ENCODE data around the gene CRK.
"Not testable (repeated sequence)": the region's sequence is repeated elsewhere in the genome, so short reads cannot be mapped to it uniquely, and the experiment has no call there.

Gene CRK

GRCh38 chr17:1420163-1420562 lies 35.9 kb downstream of the CRK start:
- DNase-seq, result no peak

- not testable (repeated sequence) for DNase-seq
These were observed 37.6 kb downstream of the CRK start for GRCh38 chr17:1418476-1418875.

- no peak for DNase-seq
These were observed 39.6 kb downstream of the CRK start for GRCh38 chr17:1416414-1416813.

- no peak for DNase-seq
These were observed 41.4 kb downstream of the CRK start for GRCh38 chr17:1414634-1415033.

- no peak for DNase-seq
These were observed 41.9 kb downstream of the CRK start for GRCh38 chr17:1414001-1414574.

GRCh38 chr17:1413281-1413791 lies 42.7 kb downstream of the CRK start:
- peak; percentile 57 for DNase-seq

- DNase-seq, result no peak
These were observed 43.6 kb downstream of the CRK start for GRCh38 chr17:1412185-1413110.

- DNase-seq, result no peak
These were observed 53.8 kb downstream of the CRK start for GRCh38 chr17:1402262-1402586.

- DNase-seq, result peak; percentile 96
These were observed 56.1 kb downstream of the CRK start, which contains the start of gene YWHAE for GRCh38 chr17:1399679-1400512. TSS of gene YWHAE (minus strand) at chr17:1400222. CDS start at chr17:1400110, 112 bp downstream.

- peak; percentile 54 for DNase-seq
These were observed 56.9 kb downstream of the CRK start for GRCh38 chr17:1398931-1399678.

GRCh38 chr17:1398028-1398427 lies 58.0 kb downstream of the CRK start:
- no peak for DNase-seq

GRCh38 chr17:1395876-1396665 lies 60.0 kb downstream of the CRK start:
- not testable (repeated sequence) for DNase-seq

GRCh38 chr17:1391577-1391976 lies 64.5 kb downstream of the CRK start:
- no peak for DNase-seq

- no peak for DNase-seq
These were observed 65.3 kb downstream of the CRK start for GRCh38 chr17:1390432-1391367.

- DNase-seq, result not testable (repeated sequence)
These were observed 68.4 kb downstream of the CRK start for GRCh38 chr17:1387490-1388227.

GRCh38 chr17:1386675-1387190 lies 69.3 kb downstream of the CRK start:
- DNase-seq, result not testable (repeated sequence)

GRCh38 chr17:1386265-1386664 lies 69.8 kb downstream of the CRK start:
- no peak for DNase-seq

GRCh38 chr17:1385861-1386260 lies 70.2 kb downstream of the CRK start:
- no peak for DNase-seq

GRCh38 chr17:1384905-1385435 lies 71.1 kb downstream of the CRK start:
- DNase-seq, result no peak
